WTC11 (cell line): ENCODE measurements around the gene ITPR3.

Source experiments
- JUN ChIP-seq: sonication (generic); formaldehyde crosslinking; IDR thresholded peaks from 2 replicates; pipeline ENCODE4 v1.8.0; 2023; ENCODE audit warnings: mild to moderate bottlenecking, missing genetic modification reagents
- NFYB ChIP-seq: sonication (generic); formaldehyde crosslinking; conservative IDR thresholded peaks from 2 replicates; pipeline ENCODE4 v1.8.0; 2022; ENCODE audit warnings: low read depth, missing genetic modification reagents
- OVOL2 ChIP-seq: fragments of 250-450 bp; sonication (Bioruptor Pico); IDR thresholded peaks from 2 replicates; pipeline ENCODE4 v1.9.0; 2021; ENCODE audit warnings: mild to moderate bottlenecking, borderline replicate concordance
- ZNF423 ChIP-seq: fragments of 250-450 bp; sonication (Bioruptor Pico); IDR thresholded peaks from 2 replicates; pipeline ENCODE4 v2.1.2; 2022; ENCODE audit warnings: mild to moderate bottlenecking, moderate library complexity
- TF ChIP-seq, protein P1 (sequence below): fragments of 200-600 bp; IDR thresholded peaks from 2 replicates; pipeline ENCODE4 v1.8.0; 2022; ENCODE audit warnings: antibody characterized with exemption

DNA sequence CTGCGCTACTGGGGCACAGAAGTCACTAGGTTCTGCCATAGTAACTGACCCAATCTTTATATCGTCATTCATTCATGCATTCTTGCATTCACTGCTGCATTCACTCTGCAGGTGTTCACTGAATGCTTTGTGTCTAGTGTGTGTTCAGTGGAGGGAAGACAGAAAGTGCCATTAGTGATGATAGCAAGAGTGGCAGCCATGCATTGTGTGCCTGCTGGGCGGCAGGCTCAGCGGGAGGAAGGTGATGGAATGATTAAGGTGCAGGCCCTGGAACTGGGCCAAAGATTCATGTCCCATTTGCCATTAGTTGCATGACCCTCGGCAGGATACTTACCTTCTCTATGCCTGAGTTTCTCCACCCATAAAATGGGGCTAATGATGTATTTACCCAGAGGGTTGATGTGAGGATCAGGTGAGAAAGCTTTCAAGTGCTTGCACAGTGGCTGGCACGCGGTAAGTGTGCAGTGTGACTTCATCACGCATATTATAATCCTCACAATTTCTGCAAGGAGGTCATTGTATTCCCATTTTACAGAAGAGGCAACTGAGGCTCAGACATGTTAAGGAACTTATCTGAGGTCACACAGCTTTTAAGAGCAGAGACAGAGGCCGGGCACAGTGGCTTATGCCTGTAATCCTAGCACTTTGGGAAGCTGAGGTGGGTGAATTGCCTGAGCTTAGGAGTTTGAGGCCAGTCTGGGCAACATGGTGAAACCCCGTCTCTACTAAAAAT is 40.1 kb downstream of the ITPR3 start:
- no peak for TF ChIP-seq JUN (CRISPR knock-in tag)
- no peak for TF ChIP-seq ZNF423 (CRISPR knock-in tag)
- TF ChIP-seq, protein P1, sequence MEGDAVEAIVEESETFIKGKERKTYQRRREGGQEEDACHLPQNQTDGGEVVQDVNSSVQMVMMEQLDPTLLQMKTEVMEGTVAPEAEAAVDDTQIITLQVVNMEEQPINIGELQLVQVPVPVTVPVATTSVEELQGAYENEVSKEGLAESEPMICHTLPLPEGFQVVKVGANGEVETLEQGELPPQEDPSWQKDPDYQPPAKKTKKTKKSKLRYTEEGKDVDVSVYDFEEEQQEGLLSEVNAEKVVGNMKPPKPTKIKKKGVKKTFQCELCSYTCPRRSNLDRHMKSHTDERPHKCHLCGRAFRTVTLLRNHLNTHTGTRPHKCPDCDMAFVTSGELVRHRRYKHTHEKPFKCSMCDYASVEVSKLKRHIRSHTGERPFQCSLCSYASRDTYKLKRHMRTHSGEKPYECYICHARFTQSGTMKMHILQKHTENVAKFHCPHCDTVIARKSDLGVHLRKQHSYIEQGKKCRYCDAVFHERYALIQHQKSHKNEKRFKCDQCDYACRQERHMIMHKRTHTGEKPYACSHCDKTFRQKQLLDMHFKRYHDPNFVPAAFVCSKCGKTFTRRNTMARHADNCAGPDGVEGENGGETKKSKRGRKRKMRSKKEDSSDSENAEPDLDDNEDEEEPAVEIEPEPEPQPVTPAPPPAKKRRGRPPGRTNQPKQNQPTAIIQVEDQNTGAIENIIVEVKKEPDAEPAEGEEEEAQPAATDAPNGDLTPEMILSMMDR = no peak
- TF ChIP-seq OVOL2 = no peak
- TF ChIP-seq NFYB (CRISPR knock-in tag) = no peak
